Upper lobe of left lung (tissue), 4 donors: ENCODE data around the gene TPMT.

ENCODE experiments used
- CTCF ChIP-seq, 6 experiments: fragments of 450-650 bp in 4 of 6; fragments of 200-600 bp in 2 of 6; sonication (generic) in 2 of 6; IDR thresholded peaks; one replicate each; pipeline ENCODE4 v1.5.1; 2016 to 2019; ENCODE audit warnings: antibody characterized with exemption in 6 of 6
- EP300 ChIP-seq, 4 donors: sonication (generic); formaldehyde crosslinking; IDR thresholded peaks; one replicate each; pipeline ENCODE4 v1.5.1; 2017; ENCODE audit warnings: antibody characterized with exemption in 4 of 4, control low read depth in 2 of 4
- POLR2A ChIP-seq, 4 donors: fragments of 450-650 bp; IDR thresholded peaks; one replicate each; pipeline ENCODE4 v1.5.1; 2016 to 2017; ENCODE audit warnings: antibody characterized with exemption in 4 of 4, mild to moderate bottlenecking in 2 of 4
- POLR2AphosphoS5 ChIP-seq, 2 donors: sonication (generic); formaldehyde crosslinking; IDR thresholded peaks; one replicate each; pipeline ENCODE4 v1.5.1; 2017; ENCODE audit warnings: antibody characterized with exemption in 2 of 2

GRCh38 chr6:18161431-18161830, 6.6 kb upstream of the TPMT start:
- TF ChIP-seq CTCF (IDR thresholded peaks at IDR 0.05), result no peak
- no peak for TF ChIP-seq POLR2AphosphoS5 (IDR thresholded peaks at IDR 0.05)
- no peak for TF ChIP-seq POLR2A (IDR thresholded peaks at IDR 0.05)
- no peak for TF ChIP-seq EP300 (IDR thresholded peaks at IDR 0.05)
